HG03565 (cell line): ENCODE results near the gene EPHB1.
"Not testable (repeated sequence)": the region's sequence is repeated elsewhere in the genome, so short reads cannot be mapped to it uniquely, and the experiment has no call there.

Experiments
- ATAC-seq: cut with Tn5 transposase; IDR thresholded peaks from one replicate; pipeline ENCODE4 v1.9.1; 2021; ENCODE audit warnings: mild to moderate bottlenecking, moderate library complexity; ENCODE audit not compliant: unreplicated experiment

EPHB1 gene

GRCh38 chr3:134776518-134776917 lies 18.5 kb upstream of the EPHB1 start:
- no peak for ATAC-seq

DNA sequence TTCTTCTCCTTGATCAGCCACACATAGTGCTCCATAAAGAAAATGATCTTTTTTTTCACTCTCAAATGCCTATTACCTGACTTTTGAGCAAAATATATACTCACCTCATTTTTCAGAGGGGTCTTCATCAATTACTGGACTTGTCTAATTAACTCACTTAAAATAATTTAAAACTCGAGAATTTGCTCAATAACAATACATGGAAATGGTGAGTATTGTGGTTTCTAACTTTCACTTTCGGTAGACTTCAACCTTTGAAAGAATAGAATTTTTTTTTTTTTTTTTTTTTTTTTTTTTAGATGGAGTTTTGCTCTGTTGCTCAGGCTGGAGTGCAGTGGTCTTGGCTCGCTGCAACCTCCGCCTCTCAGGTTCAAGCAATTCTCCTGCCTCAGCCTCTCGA lies 17.7 kb upstream of the EPHB1 start:
- no peak for ATAC-seq

- not testable (repeated sequence) for ATAC-seq
Observed at GRCh38 chr3:134788283-134788682, 6.8 kb upstream of the EPHB1 start.

DNA sequence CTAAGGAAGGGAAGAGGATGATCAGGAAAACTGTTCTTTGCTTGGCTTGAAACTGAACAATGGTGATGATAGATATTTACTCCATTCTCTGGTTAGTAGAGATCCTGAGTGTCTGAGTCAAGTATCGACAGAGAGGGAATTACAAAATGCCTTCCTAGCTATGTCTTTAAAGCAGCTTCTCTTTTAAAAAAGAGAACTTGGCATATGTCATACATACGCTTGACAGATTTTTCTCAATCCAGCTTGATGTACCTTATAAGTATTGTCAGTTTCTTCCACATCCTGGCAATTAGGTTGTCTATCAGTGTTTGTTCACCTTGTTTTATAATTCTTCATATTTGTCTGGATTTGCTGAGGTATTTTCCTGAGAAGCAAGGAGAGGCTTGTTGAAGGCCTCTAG lies 5.0 kb upstream of the EPHB1 start:
- no peak for ATAC-seq

- no peak for ATAC-seq
Observed at GRCh38 chr3:134791992-134792391, 3.1 kb upstream of the EPHB1 start.

DNA sequence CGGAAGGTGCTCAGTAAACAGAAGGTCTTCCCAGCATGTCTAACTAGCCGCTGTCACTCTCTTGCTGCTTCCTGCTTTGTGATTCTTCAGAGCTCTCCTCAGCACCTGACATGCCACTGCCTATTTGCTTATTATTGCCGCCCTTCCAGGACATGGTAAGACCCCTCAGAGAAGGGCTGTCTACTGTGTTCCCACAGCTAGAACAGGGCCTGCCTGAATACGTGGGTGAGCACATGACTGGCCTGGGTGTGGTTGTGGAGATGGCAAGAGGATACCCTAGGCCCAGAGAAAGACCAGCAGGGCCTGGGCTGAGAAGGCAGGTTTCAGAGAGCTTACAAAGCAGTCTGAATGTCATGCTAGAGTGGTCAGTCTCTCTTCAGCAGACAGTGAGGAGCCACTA lies 2.4 kb upstream of the EPHB1 start:
- ATAC-seq = no peak

GRCh38 chr3:134793562-134793961 lies 1.5 kb upstream of the EPHB1 start:
- ATAC-seq = no peak

DNA sequence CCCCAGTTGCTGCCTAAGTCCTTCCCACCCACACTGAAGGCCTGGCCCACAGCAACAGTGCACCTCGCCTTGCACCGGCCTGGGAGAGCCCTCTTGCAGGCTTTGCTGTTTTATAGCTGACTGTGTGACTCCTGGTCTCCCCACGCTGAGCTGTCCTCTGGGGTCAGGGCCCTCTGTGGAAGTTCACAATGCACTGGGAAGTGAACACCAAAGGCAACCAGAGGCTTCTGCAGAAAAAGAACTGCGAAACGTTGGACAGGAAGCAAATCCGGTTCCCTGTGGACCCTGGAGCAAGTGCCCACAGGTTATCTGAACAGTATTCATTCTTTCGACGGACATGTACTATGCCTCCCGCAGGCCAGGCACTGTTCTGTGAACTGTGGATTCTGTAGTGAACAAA lies 737 bp upstream of the EPHB1 start:
- ATAC-seq = no peak

DNA sequence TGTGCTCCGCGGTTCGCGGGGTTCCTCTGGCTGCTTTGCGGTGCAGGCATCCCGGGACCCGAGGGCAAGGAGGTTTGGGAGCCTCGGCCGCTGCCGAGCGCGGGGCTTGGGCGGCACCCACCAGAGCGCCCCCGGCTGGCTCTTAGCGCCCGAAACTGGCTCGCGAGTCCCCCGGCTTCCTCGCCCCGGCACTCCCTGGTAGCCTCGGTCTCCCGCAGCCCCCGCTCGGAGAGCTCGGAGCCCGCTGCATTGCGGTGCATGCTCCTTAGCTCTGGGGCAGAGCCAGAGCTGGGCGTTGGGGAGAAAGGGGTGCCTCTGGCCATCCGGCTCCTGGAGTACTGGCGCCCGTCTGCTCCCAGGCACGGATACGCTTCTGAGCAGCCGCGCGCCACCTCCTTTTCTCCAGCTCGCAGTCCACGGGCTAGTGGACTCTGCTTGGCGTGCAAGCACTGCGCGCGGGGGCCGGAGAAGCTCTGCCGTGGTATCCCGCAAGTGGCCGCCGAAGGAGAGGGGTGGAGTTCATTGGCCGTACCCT lies 753 bp downstream of the EPHB1 start:
- no peak for ATAC-seq

DNA sequence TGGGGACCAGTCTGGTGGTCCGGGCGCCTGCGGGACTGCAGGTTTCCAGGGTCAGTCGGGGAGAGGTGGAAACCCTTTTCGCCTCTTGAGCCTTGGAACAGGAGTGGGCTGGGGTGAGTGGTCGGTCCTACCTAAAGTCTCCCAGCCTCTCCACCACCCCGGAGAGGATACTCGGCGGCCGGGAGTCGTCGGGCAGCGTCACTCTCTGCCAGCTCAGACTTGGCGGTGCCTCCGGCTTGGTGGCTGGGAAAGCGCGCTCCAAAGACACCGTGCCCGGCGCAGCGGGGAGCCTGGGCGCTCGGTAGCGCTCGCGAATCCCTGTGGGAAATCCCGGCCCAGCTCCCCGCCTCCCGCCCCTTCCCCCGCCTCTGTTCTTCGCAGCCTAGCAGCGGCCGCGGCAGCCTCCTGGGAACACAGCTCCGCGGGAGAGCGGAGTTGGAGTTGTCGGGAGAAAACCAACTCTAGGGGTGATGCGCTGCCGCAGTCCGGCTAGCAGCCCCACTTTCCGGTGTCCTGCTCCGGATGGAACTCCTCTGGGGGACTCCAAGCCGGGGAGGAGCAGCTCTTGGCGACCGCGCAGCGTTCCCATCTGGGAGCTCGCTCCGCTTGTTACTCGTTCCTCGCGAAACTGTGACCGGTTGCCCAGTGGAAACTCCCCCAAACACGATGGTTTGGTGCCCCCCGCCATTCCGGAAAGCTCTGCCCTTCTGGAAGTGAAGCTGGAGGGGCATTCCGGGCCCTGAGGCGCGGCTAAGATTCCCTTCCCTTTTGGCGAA lies 1.4 kb downstream of the EPHB1 start:
- ATAC-seq = no peak

DNA sequence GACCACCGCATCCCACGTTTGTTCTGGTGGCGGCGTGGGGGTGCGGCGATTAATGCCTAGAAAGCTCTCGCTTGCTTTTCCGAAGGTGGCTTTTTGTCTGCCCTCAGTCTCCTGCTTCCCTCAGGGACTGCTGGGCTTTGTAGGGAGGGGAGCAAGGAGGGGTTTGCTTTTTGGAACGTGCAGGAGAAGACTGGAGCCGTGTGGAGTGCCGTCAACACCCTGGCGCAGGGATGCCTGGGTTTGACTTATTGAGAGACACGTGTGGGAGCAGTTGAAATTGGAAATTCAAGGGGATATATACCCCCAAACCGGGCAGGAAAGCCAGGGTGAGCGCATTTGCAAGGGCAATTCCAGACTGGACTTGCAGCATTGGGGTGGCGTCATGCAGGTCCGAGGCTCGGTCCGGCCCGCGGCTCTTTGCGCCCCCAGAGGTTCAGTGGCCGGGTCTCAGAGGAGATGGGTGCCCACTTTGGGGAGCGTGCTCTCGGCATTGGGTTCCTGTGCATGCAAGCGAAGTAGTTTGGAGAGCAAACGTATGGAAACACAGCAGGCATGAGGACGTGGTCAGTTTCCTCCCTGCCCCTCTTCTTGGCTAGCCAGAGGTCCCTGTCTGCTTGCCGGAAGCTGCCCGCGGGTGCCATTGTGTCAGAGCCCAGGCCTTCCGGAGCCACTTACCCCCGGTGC lies 2.1 kb downstream of the EPHB1 start:
- ATAC-seq = no peak

DNA sequence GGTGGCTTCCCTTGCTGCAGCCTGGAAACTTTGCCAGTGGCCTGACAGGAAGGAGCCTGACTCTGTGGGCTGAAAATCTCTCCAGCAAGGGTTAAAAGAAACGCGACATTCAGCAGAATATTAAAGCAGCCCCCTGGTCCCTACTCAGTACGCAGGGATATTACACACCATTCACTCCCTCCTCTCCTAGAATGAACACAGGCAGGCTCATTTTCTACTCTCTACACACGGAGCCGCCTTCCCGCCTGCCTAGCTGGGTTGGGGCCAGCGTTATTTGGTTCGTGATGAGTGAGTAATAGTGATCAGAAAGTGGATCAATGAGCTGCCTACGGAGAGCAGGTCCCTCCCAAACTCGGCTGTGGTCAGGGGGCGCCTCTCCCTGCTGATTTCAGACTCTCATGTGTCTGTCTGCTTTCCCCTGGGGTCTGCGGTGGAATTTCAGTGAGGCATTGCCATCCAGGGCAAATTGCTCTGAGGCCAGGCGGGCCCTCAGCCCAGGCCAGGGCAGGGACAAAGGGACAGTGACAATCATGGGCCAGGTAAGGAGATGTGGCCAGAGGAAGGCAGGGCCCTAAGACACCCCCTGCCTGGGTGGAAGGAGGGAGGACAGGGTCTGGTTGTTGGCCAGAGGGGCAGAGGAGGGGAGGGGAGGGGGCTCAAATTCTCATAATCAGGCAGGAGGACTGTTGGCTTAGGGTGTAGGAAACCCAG lies 2.8 kb downstream of the EPHB1 start:
- ATAC-seq = no peak

GRCh38 chr3:134798681-134799311 lies 3.7 kb downstream of the EPHB1 start:
- ATAC-seq = no peak

DNA sequence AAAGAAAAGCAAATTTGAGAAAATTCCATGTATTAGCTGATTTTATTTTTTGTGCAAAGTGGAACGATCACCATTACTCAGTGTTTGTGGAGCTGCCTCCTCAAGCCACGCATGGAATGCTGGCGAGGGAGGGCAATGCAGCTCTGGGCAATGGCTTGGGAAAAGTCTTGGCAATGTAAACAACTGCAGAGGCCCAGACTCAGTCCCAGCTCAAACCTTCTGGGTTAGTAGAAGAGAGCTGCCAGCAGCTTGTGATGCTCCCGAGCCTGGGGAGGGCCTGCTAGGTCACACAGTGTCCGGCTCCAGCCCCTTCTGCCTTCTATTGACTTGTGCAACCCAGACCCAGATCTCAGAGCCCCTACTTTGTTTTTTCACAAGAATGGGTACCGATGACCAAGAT lies 4.3 kb downstream of the EPHB1 start:
- no peak for ATAC-seq

GRCh38 chr3:134801204-134801958 lies 6.3 kb downstream of the EPHB1 start:
- ATAC-seq = no peak

DNA sequence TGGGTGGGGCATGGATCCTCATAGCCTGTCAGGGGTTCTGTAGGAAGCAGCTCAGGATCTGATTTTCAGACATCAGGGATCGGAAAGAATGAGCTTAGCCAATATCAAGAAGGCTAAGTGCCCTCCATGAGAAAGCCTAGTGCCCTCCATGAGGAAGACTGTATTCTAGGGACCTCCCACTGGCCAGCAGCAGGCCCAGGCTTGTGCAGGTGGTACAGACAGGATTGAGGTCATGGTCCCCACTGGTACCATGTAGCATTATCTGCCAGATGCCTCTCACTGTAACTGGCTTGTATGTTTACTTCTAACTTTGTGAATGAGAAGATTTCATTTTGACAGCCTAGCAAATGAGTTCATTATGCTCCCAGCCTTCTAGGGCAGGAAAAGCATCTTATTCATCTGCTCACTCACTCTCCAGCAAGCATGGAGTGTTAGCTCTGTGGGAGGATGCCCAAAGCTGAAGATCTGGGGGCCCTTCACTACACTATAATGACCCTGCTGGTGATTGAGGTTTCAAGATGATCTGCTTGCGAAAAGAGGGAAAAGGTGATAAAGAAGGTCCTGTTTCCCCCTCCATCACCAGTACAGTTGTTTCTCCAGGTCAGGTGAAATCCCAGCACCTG lies 7.5 kb downstream of the EPHB1 start:
- no peak for ATAC-seq

- peak; percentile 77 for ATAC-seq
Observed at GRCh38 chr3:134803051-134803505, 8.0 kb downstream of the EPHB1 start.

- no peak for ATAC-seq
Observed at GRCh38 chr3:134803652-134804051, 8.6 kb downstream of the EPHB1 start.

- no peak for ATAC-seq
Observed at GRCh38 chr3:134804508-134805480, 9.7 kb downstream of the EPHB1 start.
